NCI-H1092 treated with DMSO at 0.1 percent for 48 hours (cell line): ENCODE data around the gene SEC61B.
"Not testable (repeated sequence)": the region's sequence is repeated elsewhere in the genome, so short reads cannot be mapped to it uniquely, and the experiment has no call there.

Experiments used
- DNase-seq: peaks from one replicate; lab custom pipeline; 2025; lab: John Stamatoyannopoulos, UW

The SEC61B gene

GRCh38 chr9:99192786-99193465, 29.2 kb upstream of the SEC61B start:
- DNase-seq, result no peak

- DNase-seq, result no peak
Measured at GRCh38 chr9:99193466-99193821, 28.6 kb upstream of the SEC61B start.

GRCh38 chr9:99196484-99196883, 25.6 kb upstream of the SEC61B start:
- not testable (repeated sequence) for DNase-seq

- DNase-seq, result no peak
Measured at GRCh38 chr9:99197124-99197630, 24.9 kb upstream of the SEC61B start.

GRCh38 chr9:99197987-99198386, 24.1 kb upstream of the SEC61B start:
- DNase-seq, result no peak

- peak; percentile 36 for DNase-seq
Measured at GRCh38 chr9:99199938-99200539, 22.0 kb upstream of the SEC61B start.

- DNase-seq, result no peak
Measured at GRCh38 chr9:99201603-99202002, 20.5 kb upstream of the SEC61B start.

- DNase-seq, result no peak
Measured at GRCh38 chr9:99210572-99210971, 11.5 kb upstream of the SEC61B start.

- no peak for DNase-seq
Measured at GRCh38 chr9:99211746-99212145, 10.3 kb upstream of the SEC61B start.

GRCh38 chr9:99213197-99213596, 8.9 kb upstream of the SEC61B start:
- DNase-seq, result no peak

- DNase-seq, result no peak
Measured at GRCh38 chr9:99216073-99216472, 6.0 kb upstream of the SEC61B start.

- no peak for DNase-seq
Measured at GRCh38 chr9:99220011-99220410, 2.1 kb upstream of the SEC61B start.

- no peak for DNase-seq
Measured at GRCh38 chr9:99221266-99221620, 839 bp upstream of the SEC61B start.

GRCh38 chr9:99222416-99223270, 561 bp downstream of the SEC61B start:
- DNase-seq, result no peak

GRCh38 chr9:99224445-99224844, 2.4 kb downstream of the SEC61B start:
- DNase-seq, result no peak

GRCh38 chr9:99226054-99226453, 4.0 kb downstream of the SEC61B start:
- DNase-seq, result no peak

- no peak for DNase-seq
Measured at GRCh38 chr9:99230206-99230605, 8.1 kb downstream of the SEC61B start.

GRCh38 chr9:99231711-99232110, 9.6 kb downstream of the SEC61B start:
- DNase-seq, result no peak

GRCh38 chr9:99234618-99235017, 12.5 kb downstream of the SEC61B start:
- DNase-seq, result no peak

- no peak for DNase-seq
Measured at GRCh38 chr9:99235069-99235468, 13.0 kb downstream of the SEC61B start.

- no peak for DNase-seq
Measured at GRCh38 chr9:99235926-99236634, 14.0 kb downstream of the SEC61B start.

- no peak for DNase-seq
Measured at GRCh38 chr9:99237356-99237755, 15.3 kb downstream of the SEC61B start.
